ENCODE results near the gene IL17F.
A peak's percentile ranks its signal among the peaks of the same experiment; 100 is the strongest.

Gene IL17F

DNA sequence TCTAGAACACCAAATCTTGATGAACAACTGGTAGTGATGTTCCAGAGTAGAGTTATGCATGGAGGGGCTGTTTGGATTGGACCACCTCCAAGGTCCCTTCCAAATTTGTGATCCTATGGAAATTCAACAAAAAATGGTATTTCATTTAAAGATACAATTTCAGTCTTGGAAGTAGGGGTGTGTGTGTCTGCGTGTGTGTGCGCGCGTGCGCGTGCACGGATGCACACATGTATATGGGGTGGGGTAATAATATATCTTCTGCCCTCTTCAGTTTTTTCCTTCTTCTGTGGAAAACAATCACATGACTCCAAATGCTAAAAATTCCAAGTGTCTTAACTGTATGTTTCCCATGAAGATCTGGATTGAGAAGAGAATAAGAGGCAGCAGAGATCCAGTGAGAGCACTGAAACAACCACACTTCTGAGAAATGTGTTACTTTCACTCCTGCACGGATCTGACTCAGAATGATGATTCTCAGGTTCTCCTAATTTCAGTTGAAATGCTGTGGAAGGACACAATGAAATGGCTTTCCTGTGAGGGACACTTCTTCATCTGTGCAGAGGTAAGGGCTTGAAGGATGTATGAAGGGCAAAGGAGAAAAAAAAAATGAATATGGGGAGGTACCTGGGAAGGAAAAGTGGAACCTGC, 10.6 kb upstream of the IL17F start:
- H3K9ac ChIP-seq (ENCODE audit: insufficient read length), result no peak overlapping the region
- no peak overlapping the region for H3K4me3 ChIP-seq
- H3K36me3 ChIP-seq (ENCODE audit: insufficient read depth, low read length), result 0 out of 2 replicates have a peak, but pooled peaks cover 3% of the 10 kb centered on the region
- no peak for DNase-seq (ENCODE audit: low read depth, low spot score)
- TF ChIP-seq FOXP2 (optimal IDR thresholded peaks at IDR 0.05; ENCODE audit: control extremely low read depth, extremely low read length, insufficient read depth) (no peak), EZH2 (IDR thresholded peaks at IDR 0.05) (no peak), POLR2AphosphoS5 (IDR thresholded peaks at IDR 0.05; ENCODE audit: borderline replicate concordance, low read depth, low read length) (no peak)
- no peaks in the 10 kb centered on the region for H3K9me3 ChIP-seq (ENCODE audit: low read depth, low read length)
- no peak overlapping the region for H3K27ac ChIP-seq

- H3K9me3 ChIP-seq (ENCODE audit: low read depth, low read length), result no peaks in the 10 kb centered on the region
- H3K27ac ChIP-seq, result 0 out of 2 replicates have a peak overlapping the region, but pooled peaks have one; percentile 39
- TF ChIP-seq POLR2AphosphoS5 (IDR thresholded peaks at IDR 0.05; ENCODE audit: borderline replicate concordance, low read depth, low read length) (no peak), EZH2 (IDR thresholded peaks at IDR 0.05) (no peak), FOXP2 (optimal IDR thresholded peaks at IDR 0.05; ENCODE audit: control extremely low read depth, extremely low read length, insufficient read depth) (no peak)
- no peak for DNase-seq (ENCODE audit: low read depth, low spot score)
- 0 out of 2 replicates have a peak, but pooled peaks cover 3% of the 10 kb centered on the region for H3K36me3 ChIP-seq (ENCODE audit: insufficient read depth, low read length)
- H3K4me3 ChIP-seq, result peak overlapping the region; percentile 48
- H3K9ac ChIP-seq (ENCODE audit: insufficient read length), result no peak overlapping the region
Observed at GRCh38 chr6:52253494-52253893, 9.2 kb upstream of the IL17F start.

GRCh38 chr6:52251113-52251512, 6.8 kb upstream of the IL17F start:
- Histone ChIP-seq H3K9ac (ENCODE audit: insufficient read length) (no peak overlapping the region), H3K27ac (no peak overlapping the region), H3K36me3 (ENCODE audit: insufficient read depth, low read length) (no peaks in the 10 kb centered on the region), H3K4me3 (no peak overlapping the region), H3K9me3 (ENCODE audit: low read depth, low read length) (no peaks in the 10 kb centered on the region)
- no peak for DNase-seq (ENCODE audit: low read depth, low spot score)
- no peak for TF ChIP-seq POLR2AphosphoS5 (IDR thresholded peaks at IDR 0.05; ENCODE audit: borderline replicate concordance, low read depth, low read length)
- no peak for TF ChIP-seq EZH2 (IDR thresholded peaks at IDR 0.05)
- TF ChIP-seq FOXP2 (optimal IDR thresholded peaks at IDR 0.05; ENCODE audit: control extremely low read depth, extremely low read length, insufficient read depth), result no peak

DNA sequence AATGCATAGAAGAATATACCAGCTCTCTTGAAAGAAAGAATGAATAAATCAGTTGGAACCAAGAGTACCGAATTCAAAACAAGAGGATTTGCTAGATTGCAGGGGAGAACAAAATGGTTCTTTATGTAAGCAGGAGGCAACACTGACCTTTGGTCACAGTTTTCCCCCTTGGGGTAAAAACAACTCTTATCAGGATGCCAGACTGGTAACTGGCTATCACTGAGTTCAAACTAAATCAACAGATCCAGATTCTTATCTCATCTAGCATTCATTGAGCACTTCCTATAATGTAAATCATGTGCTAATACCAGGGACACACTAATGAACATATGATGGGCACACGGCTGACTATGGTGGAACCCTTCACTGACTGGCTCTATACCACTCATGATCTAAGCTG, 4.8 kb upstream of the IL17F start:
- Histone ChIP-seq H3K36me3 (ENCODE audit: insufficient read depth, low read length) (no peaks in the 10 kb centered on the region), H3K9ac (ENCODE audit: insufficient read length) (no peak overlapping the region), H3K4me3 (no peak overlapping the region), H3K9me3 (ENCODE audit: low read depth, low read length) (no peaks in the 10 kb centered on the region), H3K27ac (no peak overlapping the region)
- TF ChIP-seq FOXP2 (optimal IDR thresholded peaks at IDR 0.05; ENCODE audit: control extremely low read depth, extremely low read length, insufficient read depth) (no peak), EZH2 (IDR thresholded peaks at IDR 0.05) (no peak), POLR2AphosphoS5 (IDR thresholded peaks at IDR 0.05; ENCODE audit: borderline replicate concordance, low read depth, low read length) (no peak)
- DNase-seq (ENCODE audit: low read depth, low spot score), result no peak

- TF ChIP-seq EZH2 (IDR thresholded peaks at IDR 0.05), result no peak
- TF ChIP-seq FOXP2 (optimal IDR thresholded peaks at IDR 0.05; ENCODE audit: control extremely low read depth, extremely low read length, insufficient read depth), result no peak
- TF ChIP-seq POLR2AphosphoS5 (IDR thresholded peaks at IDR 0.05; ENCODE audit: borderline replicate concordance, low read depth, low read length), result no peak
- Histone ChIP-seq H3K27ac (no peak overlapping the region), H3K4me3 (no peak overlapping the region), H3K36me3 (ENCODE audit: insufficient read depth, low read length) (no peaks in the 10 kb centered on the region), H3K9me3 (ENCODE audit: low read depth, low read length) (no peaks in the 10 kb centered on the region), H3K9ac (ENCODE audit: insufficient read length) (no peak overlapping the region)
- DNase-seq (ENCODE audit: low read depth, low spot score), result no peak
Observed at GRCh38 chr6:52245425-52245824, 1.1 kb upstream of the IL17F start.

GRCh38 chr6:52243282-52243893, 912 bp downstream of the IL17F start:
- DNase-seq (ENCODE audit: low read depth, low spot score), result no peak
- TF ChIP-seq FOXP2 (optimal IDR thresholded peaks at IDR 0.05; ENCODE audit: control extremely low read depth, extremely low read length, insufficient read depth), result no peak
- no peak for TF ChIP-seq POLR2AphosphoS5 (IDR thresholded peaks at IDR 0.05; ENCODE audit: borderline replicate concordance, low read depth, low read length)
- no peak for TF ChIP-seq EZH2 (IDR thresholded peaks at IDR 0.05)
- Histone ChIP-seq H3K4me3 (no peak overlapping the region), H3K9ac (ENCODE audit: insufficient read length) (no peak overlapping the region), H3K27ac (no peak overlapping the region), H3K9me3 (ENCODE audit: low read depth, low read length) (no peaks in the 10 kb centered on the region), H3K36me3 (ENCODE audit: insufficient read depth, low read length) (no peaks in the 10 kb centered on the region)

DNA sequence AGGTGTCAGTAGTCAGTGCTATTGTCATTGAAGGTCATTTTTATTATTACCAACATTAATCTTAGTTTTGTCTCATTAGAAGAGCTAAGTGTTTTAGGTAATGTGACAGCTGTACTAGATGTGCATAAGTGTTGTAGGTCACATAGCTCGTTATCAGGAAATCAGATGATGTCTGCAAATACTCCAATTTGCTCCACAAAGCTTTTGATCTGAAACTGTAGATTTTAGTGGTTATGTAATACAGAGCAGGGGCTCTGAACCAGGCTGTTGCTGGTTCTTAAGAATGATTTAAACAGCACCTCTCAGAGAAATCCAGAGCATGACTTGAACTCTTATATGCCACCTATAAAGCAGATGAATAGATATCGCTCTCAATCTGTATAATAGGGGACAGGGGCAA, 2.5 kb downstream of the IL17F start:
- Histone ChIP-seq H3K4me3 (no peak overlapping the region), H3K36me3 (ENCODE audit: insufficient read depth, low read length) (no peaks in the 10 kb centered on the region), H3K9me3 (ENCODE audit: low read depth, low read length) (no peaks in the 10 kb centered on the region), H3K27ac (no peak overlapping the region), H3K9ac (ENCODE audit: insufficient read length) (no peak overlapping the region)
- TF ChIP-seq FOXP2 (optimal IDR thresholded peaks at IDR 0.05; ENCODE audit: control extremely low read depth, extremely low read length, insufficient read depth) (no peak), EZH2 (IDR thresholded peaks at IDR 0.05) (no peak), POLR2AphosphoS5 (IDR thresholded peaks at IDR 0.05; ENCODE audit: borderline replicate concordance, low read depth, low read length) (no peak)
- no peak for DNase-seq (ENCODE audit: low read depth, low spot score)

DNA sequence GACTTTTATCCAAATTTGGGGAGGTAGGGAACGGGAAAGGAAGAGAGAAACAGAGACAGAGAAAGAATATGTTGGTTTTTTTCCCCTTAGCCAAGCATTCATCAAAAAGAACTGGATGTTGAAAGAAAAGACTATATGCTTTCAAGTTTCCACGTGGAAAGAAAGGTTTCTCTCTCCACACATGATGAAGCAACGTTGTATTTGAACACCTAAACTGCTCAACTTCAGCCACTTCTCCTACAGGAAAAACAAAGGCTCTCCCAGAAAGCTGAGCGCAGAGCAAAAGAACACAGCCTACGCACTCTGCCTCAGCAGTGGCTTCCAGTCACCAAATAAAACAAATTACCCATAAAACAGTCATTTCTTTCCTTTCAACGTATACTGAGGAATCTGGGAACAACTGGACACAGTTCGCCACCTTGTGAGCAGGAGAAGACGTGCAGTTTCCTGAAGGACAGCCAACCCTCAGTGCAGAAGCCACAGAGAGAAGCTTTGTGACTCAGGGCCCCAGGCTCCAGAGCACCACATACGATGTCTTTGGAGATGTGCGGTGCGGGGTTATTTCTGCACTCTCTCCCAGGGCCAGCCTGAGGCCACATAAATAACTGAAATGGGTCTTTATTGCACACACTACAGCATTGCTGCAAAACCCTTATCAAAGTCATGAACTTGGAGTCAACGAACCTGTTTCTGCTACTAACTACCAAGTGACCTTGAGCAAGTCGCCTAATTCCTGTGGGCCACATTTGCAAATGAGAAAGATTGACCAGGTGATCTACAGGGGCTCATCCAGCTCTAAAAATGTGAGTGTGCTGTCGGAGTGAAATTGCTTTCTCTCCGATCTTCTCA, 10.1 kb downstream of the IL17F start:
- Histone ChIP-seq H3K9me3 (ENCODE audit: low read depth, low read length) (no peaks in the 10 kb centered on the region), H3K36me3 (ENCODE audit: insufficient read depth, low read length) (no peaks in the 10 kb centered on the region), H3K27ac (peak overlapping the region; percentile 70), H3K9ac (ENCODE audit: insufficient read length) (peak overlapping the region; percentile 73), H3K4me3 (peak overlapping the region; percentile 65)
- peak; percentile 72 for DNase-seq (ENCODE audit: low read depth, low spot score)
- TF ChIP-seq POLR2AphosphoS5 (IDR thresholded peaks at IDR 0.05; ENCODE audit: borderline replicate concordance, low read depth, low read length) (no peak), EZH2 (IDR thresholded peaks at IDR 0.05) (no peak), FOXP2 (optimal IDR thresholded peaks at IDR 0.05; ENCODE audit: control extremely low read depth, extremely low read length, insufficient read depth) (no peak)

Measured in SK-N-MC (cell line).